Epidermal melanocyte (primary cell): ENCODE data around the gene TNFRSF12A.

Experiments used
- DNase-seq: peaks from one replicate; pipeline ENCODE4 v3.0.0; 2011; ENCODE audit warnings: low spot score; ENCODE audit not compliant: insufficient read length

The TNFRSF12A gene

GRCh38 chr16:3010510-3010909, 9.7 kb upstream of the TNFRSF12A start:
- DNase-seq: no peak

GRCh38 chr16:3012246-3012645, 7.9 kb upstream of the TNFRSF12A start:
- DNase-seq: no peak

DNA sequence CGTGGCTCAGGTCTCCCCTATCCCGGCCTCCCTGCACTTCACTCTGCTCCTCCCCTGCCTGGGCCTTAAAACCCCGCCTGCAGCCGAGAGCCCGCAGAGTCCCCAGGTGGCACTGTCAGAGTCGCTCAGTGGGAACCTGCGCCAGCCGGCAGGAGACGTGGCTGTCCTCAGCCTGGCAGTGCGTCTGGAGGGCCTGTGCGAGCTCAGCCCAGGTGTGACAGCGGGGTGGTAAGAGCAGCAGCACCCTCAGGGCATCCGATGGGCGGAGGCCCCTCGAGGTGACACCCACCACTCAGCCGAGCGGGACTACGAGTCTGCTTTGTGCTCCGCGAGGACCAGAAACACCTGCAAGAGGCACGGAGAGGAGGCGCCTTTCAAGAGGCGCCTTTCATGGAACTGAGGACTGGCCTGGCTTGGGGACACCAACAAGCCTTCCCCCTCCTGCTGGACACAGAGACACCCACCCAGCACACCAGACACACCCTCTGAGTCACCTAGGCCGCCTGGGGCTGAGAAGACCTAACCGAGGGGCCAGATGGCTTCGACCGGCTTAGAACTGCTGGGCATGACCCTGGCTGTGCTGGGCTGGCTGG, 7.2 kb upstream of the TNFRSF12A start, which contains the start of gene CLDN9:
Gene CLDN9 (plus strand): TSS at position 96 of the 593 bp plus-strand sequence. CDS start 440 bp downstream, at position 536.
- DNase-seq: no peak

- no peak for DNase-seq
Measured at GRCh38 chr16:3013491-3013951, 6.6 kb upstream of the TNFRSF12A start.

GRCh38 chr16:3013998-3014690, 6.0 kb upstream of the TNFRSF12A start:
- DNase-seq: no peak

- DNase-seq: no peak
Measured at GRCh38 chr16:3014971-3015370, 5.2 kb upstream of the TNFRSF12A start.

DNA sequence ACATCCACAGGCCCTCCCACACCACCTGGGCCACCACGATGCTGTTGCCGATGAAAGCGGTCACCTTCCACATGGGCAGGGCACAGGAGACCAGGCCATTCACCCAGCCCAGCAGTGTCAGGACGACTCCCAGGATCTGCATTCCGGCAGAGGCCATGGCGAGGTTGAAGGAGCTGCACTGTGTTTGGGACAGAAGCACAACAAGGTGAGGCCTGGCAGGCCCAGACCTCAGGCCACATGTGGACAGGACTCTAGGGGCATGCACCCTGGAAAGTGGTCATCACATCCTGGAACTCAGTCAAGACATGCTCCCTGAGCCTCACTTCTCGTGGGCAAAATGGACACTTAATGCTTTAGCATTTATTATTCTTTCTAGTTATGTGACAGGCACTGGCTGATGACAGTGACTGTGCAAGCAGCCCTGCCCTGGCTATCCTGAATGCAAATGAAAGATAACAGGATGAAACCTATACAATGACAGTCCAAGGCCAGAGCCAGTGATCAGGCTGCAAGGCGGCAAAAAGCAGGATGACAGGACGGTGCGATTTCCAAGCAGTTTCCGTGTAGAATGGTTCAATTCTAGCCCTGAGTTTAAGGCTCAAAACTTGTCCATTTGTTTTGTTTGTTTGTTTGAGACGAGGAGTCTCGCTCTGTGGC, 4.2 kb upstream of the TNFRSF12A start:
- DNase-seq: no peak

DNA sequence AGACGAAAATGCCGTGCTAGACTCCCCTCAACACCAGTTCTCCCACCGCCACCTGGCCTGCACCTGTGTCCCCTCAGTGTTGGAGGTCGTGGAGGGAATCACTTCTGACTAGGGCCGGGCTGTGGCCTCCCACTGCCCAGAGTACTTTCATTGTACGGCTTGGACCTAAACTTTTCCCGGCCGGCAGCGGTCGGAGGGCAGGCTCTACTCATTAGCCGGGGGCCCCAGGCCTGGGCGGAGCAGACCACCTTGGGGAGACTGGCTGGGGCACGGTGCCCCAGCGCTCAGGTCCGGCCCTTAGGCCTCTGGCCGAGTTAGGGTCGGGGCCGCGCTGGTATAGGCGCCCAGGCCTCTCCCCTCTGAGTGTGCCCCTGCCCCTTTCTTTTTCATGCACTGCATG, 2.8 kb upstream of the TNFRSF12A start:
- no peak for DNase-seq

DNA sequence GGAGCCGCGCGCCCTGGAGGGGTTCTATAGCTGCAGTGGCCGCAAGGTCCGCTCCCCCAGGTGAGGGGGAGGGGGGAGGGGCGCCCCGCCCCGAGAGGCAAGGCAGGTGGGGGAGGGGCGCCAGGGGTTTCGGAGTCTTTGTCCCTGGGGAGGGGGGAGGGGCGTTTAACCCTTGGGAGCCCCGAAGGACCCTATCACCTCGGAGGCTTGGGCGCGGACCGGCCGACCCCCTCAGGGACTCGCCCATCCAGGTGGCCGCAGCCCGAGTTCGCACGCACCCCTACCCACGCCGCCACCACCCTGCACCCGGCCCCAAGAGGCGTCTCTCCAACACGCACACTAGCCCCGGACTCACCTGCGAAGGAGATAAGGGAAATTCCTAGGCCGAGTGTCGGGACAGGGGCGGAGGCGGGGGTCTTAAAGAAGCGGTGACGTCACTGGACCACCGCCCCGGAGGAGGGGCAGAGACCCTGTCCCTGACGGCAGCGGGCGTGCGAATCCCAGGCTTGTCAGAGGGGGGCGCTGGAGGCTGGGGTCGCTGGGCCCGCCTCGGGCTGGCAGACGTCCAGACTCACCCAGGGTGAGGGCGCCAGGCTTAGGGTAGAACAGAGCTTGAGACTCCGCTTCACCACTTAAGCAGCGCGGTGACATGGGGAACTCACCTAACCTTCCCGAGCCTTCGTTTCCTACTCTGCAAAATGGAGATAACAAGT, 2.2 kb upstream of the TNFRSF12A start, which contains the start of gene CLDN6:
Gene CLDN6 (minus strand): TSS at position 390 of the 713 bp plus-strand sequence. CDS start 2,162 bp downstream, outside the sequence.
- DNase-seq: no peak

DNA sequence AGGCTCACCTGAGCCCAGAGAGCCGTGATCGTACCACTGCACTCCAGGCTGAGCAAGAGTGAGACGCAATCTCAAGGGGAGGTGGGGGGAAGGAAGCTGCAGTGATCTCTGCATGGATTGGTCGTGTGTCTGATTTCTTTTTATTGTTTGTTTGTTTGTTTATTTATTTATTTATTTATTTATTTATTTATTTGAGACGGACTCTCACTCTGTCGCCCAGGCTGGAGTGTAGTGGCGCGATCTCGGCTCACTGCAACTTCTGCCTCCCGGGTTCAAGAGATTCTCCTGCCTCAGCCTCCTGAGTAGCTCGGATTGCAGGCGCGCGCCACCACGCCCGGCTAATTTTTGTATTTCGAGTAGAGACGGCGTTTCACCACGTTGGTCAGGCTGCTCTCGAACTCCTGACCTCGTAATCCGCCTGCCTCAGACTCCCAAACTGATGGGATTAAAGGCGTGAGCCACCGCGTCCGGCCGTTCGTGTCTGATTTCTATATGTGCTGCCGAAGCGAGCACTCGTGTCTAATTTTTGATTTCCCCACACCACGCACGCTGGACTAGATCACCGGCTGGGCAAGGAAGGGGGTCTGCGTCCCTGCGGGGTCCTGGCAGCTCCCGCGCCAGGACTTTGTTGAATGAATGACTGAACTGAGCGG, 448 bp upstream of the TNFRSF12A start:
- no peak for DNase-seq

DNA sequence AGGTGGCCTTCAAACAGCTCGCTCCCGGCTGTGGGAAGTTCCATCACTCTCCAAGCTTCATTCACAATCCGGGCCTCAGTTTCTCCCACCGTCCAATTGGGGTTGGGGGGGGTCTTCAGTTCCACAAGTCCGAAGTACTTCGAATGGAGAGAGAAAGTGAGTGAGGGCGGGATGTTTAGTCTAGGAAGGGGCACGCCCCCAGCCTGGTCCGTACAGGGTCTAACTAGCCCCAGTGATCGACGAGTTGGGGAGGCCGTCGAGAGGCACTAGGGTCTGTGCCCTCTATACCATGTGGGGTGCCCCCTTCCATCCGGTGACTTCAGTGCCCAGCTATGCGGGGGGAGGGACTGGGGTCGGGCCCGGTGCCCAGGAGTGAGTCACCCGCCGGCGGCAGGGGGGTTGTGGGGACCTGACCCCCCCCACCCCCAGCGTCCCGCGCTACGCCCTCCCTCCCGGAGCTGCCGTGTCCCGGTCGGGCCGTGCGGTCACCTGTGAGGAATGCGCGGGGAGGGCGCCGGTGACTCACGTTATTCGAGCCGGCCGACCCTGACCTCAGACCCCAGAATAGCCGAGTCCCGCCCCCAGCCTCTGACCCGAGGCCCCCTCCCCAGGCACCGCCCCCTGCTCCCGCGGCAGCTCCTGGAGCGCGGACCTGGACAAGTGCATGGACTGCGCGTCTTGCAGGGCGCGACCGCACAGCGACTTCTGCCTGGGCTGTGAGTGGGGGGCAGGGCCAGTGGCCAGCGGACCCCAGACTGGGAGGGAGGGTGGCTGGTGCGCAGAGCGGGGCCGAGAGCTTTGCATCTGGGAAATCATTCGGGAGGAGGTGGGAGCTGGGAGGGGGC, 658 bp downstream of the TNFRSF12A start:
- DNase-seq: no peak

DNA sequence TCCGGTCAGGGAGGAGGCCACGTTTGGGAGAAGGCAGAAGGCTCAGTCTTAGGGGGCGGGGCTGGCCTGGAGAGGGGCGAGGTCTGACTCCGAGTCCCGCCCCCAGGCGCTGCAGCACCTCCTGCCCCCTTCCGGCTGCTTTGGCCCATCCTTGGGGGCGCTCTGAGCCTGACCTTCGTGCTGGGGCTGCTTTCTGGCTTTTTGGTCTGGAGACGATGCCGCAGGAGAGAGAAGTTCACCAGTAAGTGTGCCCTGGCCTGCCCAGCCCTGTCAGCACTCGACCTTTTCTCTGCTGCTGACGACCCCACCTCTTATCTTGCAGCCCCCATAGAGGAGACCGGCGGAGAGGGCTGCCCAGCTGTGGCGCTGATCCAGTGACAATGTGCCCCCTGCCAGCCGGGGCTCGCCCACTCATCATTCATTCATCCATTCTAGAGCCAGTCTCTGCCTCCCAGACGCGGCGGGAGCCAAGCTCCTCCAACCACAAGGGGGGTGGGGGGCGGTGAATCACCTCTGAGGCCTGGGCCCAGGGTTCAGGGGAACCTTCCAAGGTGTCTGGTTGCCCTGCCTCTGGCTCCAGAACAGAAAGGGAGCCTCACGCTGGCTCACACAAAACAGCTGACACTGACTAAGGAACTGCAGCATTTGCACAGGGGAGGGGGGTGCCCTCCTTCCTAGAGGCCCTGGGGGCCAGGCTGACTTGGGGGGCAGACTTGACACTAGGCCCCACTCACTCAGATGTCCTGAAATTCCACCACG, 1.5 kb downstream of the TNFRSF12A start:
- peak; percentile 63 for DNase-seq

GRCh38 chr16:3022208-3022683, 2.1 kb downstream of the TNFRSF12A start:
- DNase-seq: peak; percentile 80

DNA sequence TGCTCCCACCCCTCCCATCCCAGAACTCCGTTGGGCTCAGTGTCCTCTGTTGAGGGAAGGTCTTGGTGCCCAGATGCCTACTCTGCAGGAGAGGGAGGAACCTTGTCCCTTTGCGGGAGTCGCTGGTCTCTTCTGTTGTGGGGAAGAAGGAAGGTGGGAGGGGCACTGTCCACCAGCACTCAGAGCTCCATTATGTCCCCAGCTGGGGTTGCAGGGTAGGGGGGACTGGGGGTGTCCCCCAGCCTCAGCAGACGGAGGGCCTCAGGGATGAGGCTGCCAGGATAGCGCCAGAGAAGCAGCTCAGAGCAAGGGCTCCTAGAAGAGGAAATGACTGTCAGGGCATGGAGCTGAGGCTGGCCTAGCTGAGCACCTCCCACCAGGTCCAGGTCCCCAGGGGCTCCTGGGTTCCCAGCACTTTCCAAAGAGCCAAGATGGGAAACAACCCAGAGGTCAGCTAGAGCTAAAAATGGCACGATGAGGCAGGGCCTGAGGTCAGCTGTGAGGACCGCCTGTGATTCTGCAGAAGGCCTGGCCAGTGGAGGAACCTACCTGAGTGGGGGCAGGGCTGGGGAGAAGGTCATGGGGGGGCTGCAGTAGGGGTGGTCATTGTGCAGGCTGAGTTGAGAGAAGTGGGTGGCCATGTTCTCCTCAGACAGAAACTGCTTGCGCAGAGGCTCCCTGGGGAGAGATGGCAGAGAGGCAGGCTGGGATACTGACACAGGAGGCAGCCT, 2.7 kb downstream of the TNFRSF12A start:
- DNase-seq: no peak

DNA sequence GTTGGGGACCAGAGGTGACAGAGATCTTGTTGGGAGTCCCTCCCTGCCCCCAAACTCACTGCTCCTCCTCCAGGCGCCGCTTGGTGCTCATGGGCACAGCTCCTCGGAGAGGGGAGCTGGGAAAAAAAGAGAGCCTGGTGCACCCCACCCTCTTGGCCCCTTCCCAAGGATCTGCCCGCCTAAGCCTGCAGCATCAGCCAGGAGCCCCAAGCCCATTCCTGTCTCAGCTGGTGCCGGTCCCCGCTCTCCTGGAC, 3.2 kb downstream of the TNFRSF12A start:
- DNase-seq: no peak

GRCh38 chr16:3023669-3024478, 3.7 kb downstream of the TNFRSF12A start, which contains the start of the genes HCFC1R1 and THOC6:
Gene HCFC1R1, minus strand, starts transcription at chr16:3023942. Its CDS starts 1 bp downstream, at chr16:3023941.
Gene THOC6, plus strand, starts transcription at chr16:3024035. Its CDS starts 292 bp downstream, at chr16:3024327.
- peak; percentile 95 for DNase-seq

GRCh38 chr16:3025032-3026002, 5.1 kb downstream of the TNFRSF12A start:
- DNase-seq: no peak
